Activated T-cell treated with anti-CD3 and anti-CD28 coated beads for 1 hour (primary cell): ENCODE measurements around the gene ZSCAN4.

Experiments
- DNase-seq: peaks from one replicate; pipeline ENCODE4 v3.0.0-alpha.2; 2020; ENCODE audit warnings: low read depth

The ZSCAN4 gene

DNA sequence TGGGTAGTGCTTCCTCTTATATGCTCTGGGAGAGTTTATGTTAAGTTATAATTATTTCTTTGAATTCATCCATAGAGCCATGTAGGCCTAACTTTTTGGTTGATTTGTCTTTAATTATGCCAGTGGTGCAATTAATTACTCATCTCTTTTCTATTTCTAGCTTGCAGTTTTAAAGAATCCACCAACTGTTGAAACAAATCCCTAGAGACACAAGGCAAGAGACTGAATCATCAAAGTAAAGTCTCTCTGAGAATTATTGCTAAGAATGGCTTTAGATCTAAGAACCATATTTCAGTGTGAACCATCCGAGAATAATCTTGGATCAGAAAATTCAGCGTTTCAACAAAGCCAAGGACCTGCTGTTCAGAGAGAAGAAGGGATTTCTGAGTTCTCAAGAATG is 7.1 kb downstream of the ZSCAN4 start:
- no peak for DNase-seq

DNA sequence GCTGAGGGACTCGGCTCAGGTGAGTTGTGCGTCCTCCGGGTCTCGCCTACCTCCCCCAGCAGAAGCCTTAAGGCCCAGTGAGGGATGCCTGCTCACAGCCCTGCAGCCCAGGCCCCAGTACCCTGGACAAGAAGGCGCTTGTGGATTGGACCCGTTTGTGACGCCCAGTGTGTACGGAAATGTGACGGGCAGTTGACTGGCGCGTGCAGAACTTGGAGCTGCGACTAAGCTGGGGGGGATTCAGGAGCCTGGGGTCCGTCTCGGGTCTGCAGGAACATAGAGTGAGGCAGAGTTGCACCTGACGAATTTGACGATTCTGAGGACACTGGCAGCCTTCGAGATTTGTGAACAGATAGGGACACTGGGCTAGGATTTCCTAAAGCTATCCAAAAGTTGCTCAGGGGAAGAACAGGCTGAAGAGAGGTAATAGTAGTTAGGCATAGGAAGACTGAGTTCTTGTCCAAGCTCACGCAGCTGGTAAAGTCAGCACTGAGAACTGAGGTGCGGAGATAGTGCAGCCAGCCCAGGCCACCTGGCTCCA is 13.6 kb downstream of the ZSCAN4 start:
- DNase-seq, result no peak

DNA sequence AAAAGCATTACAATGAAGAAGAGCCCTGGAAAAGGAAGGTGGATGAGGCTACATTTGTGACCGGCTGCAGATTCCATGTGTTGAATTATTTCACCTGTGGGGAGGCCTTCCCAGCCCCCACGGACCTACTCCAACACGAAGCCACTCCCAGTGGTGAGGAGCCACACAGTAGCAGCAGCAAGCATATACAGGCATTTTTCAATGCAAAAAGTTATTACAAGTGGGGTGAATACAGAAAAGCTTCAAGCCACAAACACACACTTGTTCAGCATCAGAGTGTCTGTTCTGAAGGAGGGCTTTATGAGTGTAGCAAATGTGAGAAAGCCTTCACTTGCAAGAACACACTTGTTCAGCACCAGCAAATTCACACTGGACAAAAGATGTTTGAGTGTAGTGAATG is 18.0 kb downstream of the ZSCAN4 start:
- DNase-seq, result no peak

DNA sequence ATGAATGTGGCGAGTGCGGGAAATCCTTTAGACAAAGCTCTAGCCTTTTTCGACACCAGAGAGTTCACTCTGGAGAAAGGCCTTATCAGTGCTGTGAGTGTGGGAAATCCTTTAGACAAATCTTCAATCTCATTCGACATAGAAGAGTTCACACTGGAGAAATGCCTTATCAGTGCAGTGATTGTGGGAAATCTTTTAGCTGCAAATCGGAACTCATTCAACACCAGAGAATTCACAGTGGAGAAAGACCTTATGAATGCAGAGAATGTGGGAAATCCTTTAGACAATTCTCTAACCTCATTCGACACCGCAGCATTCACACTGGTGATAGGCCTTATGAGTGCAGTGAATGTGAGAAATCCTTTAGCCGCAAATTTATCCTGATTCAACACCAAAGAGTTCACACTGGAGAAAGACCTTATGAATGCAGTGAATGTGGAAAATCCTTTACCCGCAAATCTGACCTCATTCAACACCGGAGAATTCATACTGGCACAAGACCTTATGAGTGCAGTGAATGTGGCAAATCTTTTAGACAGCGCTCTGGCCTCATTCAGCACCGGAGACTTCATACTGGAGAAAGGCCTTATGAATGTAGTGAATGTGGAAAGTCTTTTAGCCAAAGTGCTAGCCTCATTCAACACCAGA is 18.8 kb downstream of the ZSCAN4 start:
- DNase-seq, result no peak

DNA sequence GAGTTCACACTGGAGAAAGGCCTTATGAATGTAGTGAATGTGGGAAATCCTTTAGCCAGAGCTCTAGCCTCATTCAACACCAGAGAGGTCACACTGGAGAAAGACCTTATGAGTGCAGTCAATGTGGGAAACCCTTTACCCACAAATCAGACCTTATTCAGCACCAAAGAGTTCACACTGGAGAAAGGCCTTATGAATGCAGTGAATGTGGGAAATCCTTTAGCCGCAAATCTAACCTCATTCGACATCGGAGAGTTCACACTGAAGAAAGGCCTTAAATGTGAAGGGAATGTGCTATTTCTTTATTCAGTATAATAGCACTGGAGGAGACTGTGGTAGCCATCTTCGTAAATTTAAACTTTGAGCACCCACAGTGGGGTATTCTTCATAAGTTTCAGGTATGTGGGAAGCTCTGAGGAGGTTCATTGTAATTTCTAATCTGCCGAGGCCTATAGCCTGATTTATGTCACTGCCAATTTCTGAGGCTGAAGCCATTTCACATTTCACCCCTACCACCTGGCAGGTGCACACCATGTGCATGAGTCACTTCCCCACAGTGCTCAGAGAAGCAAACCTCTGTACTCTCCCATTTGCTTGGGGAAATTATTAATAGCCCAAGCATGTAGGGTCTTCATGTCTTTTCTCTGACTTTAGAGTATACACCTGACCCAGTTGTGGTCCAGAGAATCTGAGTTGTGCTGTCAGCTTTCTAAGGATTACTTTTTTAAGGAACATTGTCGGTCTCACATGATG is 19.5 kb downstream of the ZSCAN4 start:
- no peak for DNase-seq

DNA sequence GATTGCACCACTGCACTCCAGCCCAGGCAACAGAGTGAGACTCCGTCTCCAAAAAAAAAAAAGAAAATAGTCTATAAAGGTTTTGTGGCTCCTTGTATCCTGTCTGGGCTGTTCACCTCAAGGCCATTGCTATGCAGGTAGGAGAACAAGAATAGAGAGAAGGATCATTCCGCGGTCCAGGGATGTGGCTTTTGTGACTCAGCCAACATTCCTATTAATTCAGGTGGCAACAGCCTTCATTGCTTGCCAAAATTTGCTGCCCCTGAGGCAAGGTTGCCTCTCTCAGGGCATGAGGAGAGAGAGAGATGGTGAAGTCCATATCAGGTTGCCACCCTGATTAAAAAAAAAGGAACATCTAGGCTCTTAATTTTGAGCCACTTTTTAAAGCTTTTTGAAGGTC is 21.0 kb downstream of the ZSCAN4 start:
- DNase-seq, result no peak

DNA sequence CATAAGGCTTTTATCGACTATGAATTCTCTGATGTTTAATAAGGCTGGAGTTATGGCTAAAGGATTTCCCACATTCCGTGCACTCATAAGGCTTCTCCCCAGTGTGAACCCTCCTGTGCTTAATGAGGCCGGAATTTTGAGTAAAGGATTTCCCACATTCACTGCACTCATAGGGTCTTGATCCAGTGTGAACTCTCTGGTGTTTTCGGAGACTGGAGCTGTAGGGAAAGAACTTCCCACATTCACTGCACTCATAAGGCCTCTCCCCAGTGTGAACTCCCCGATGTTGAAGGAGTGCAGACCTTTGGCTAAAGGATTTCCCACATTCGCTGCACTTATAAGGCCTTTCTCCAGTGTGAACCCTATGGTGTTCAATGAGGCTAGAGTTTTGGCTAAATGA is 32.9 kb downstream of the ZSCAN4 start:
- DNase-seq, result no peak

DNA sequence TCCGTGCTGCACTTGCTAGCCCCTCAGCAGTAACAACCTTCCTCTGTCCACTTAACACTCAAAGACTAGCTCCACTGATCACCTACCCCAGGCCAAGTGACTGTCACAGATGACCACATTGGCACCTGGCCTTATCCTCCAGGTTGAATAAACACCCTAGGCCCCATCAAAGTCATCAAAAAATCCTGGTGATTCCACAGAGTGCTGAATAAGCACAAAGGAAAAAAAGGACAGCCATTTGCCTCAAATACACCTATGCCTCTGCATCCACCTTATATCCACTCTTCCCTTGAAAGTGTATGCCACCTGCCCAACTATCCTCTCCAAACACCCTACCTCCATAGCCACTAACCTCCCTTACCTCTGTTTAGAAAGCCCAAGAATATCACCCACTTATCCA is 37.6 kb downstream of the ZSCAN4 start:
- DNase-seq, result no peak

DNA sequence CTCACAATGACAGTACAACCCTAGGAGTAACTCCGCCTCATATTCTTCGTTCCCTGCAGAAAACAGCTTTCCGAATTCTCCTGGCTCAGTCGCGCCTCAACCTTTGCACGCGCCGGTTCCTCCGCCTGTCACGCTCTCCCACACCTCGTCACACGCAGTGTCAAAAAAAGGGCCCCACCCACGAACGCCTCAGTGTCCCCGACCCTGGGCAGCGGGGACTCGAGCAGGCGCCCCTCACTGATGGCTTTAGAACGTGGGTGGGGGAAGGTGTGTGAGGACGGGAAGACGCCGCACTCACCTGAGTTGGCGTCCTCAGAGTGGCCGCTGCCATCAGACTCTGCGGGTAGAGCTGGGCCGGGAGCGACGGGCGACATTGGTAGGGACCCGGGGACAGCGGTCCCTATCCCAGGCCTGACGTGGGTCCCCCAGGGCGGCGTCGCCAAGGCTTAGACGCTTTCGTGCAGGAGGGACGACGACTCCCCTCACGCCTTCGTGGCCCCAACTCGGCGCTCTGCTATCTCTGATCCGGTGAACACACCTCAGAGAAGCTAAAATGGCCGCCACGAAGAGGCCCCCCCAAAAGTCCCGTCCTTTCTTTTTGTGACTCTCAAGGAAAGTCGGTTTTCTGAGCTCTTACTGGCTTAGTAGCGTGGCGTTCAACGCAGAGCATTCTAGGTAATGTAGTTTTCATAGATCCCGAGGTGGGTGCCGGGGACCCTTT is 40.1 kb downstream of the ZSCAN4 start, which contains the start of gene ZNF154:
ZNF154 (minus strand) TSS at position 564 of the 721 bp plus-strand sequence; CDS start at position 331, 233 bp downstream.
- DNase-seq, result peak; percentile 5

DNA sequence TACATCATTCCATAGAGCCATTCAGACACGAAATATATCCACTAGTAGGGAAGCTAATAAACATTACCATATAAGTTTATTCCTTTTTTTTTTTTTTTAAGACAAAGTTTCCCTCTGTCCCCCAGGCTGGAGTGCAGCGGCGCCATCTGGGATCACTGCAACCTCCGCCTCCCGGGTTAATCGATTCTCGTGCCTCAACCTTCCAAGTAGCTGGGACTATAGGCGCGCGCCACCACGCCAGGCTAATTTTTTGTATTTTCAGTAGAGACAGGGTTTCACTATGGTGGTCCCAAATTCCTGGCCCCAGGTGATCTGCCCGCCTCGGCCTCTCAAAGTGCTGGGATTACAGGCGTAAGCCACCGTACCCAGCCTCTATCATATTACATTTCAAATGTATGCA is 40.9 kb downstream of the ZSCAN4 start:
- DNase-seq, result no peak

DNA sequence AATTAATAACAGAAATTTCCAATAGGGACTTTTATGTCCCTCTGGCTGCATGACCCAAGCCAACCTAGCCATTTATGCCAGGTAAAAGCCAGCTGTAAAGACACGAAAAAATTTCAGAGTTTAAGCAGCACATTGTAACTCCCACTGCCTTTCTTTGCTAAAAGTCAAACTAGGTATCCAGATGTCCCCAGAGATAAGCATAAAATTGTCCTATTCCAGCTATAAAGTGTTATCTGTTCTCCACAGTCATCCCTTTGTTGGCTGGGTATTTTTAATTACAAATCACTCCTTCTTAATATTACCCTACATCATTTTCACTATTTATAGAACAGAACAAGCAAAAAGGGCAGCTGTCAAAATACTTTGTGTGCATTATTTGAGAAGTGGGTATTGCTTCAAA is 43.5 kb downstream of the ZSCAN4 start:
- no peak for DNase-seq

DNA sequence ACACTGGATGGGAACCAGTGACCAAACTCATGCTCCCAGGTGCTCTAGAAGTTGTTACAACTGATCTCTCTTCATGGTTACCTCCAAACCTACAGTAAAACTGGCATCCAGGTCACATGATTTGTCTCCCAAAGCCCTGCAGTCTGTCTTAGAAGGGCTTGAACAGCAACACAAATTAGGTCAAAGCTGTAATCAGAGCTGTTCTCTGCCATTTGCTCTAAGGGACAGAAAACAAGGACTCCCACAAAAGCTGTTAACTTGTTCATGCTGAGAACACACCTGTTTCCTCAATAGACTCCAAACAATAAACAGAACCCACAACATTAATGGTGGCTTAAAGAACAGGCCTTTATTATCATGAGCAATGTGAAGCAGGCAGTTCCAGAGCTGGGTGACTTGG is 50.7 kb downstream of the ZSCAN4 start:
- no peak for DNase-seq

DNA sequence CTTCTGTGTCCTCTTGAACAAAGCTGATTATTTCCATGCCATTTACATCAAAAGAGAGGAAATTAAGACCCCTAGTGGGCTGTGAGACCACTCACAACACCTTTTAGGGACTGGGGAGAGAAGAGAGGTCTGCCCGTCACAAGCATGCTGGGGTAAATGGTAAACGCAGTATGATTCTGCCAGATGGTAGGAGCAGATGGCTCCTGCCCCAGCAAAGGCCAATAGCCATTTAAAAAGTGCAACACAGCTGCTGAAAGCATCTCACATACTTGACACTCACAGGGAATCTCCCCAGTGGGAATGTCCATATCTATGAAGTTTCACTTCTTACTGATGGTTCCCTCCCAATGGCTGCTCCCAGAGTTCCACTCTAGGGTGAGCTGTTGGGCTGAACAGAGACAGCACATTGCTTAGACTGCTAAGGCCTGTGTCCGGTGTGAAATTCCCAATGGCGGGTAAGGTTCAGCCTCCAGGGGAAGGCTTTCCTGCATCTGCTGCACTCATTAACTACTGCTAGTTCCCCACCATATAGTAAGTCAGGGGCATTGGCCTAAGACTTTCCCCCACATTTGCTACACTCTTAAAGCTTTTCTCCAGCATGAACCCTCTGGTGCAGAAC is 51.3 kb downstream of the ZSCAN4 start:
- DNase-seq, result no peak

DNA sequence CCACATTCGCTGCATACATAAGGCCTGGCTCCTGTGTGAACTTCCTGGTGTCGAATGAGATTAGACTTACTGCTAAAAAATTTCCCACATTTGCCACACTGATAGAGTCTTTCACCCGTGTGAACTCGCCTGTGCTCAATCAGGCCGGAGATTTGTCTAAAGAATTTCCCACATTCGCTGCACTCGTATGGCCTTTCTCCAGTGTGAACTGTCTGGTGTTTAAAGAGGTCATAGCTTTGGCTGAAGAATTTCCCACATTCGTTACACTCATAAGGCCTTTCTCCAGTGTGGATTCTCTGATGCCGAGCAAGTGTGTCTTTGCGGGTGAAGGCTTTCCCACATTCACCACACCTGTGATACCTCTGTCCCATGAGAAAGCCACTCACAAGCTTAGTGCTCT is 52.1 kb downstream of the ZSCAN4 start:
- no peak for DNase-seq
